Stomach smooth muscle (tissue), 2 donors: ENCODE results near the gene JDP2.

ENCODE experiments used
- H3K27ac ChIP-seq: one replicate; pipeline ENCODE4 v1.7.0; 2013; ENCODE audit warnings: mild to moderate bottlenecking, low read length, inconsistent platforms
- H3K27me3 ChIP-seq, 2 donors: one replicate each; pipeline ENCODE4 v1.7.0; 2013; ENCODE audit warnings: low read length in 2 of 2; ENCODE audit not compliant: insufficient read depth in 2 of 2, control insufficient read depth in 1 of 2
- H3K36me3 ChIP-seq, 2 donors: one replicate each; pipeline ENCODE4 v1.7.0; 2013; ENCODE audit warnings: low read length in 2 of 2; ENCODE audit not compliant: control insufficient read depth in 2 of 2, insufficient read depth in 2 of 2
- H3K4me1 ChIP-seq: one replicate; pipeline ENCODE4 v1.7.0; 2013; ENCODE audit warnings: low read length; ENCODE audit not compliant: control insufficient read depth, insufficient read depth
- H3K4me3 ChIP-seq, 2 donors: one replicate each; pipeline ENCODE4 v1.7.0; 2013; ENCODE audit warnings: low read length in 2 of 2
- H3K9ac ChIP-seq, 2 donors: one replicate each; pipeline ENCODE4 v1.7.0; 2013; ENCODE audit warnings: low read length in 2 of 2, mild to moderate bottlenecking in 1 of 2
- H3K9me3 ChIP-seq, 2 donors: one replicate each; pipeline ENCODE4 v1.7.0; 2013; ENCODE audit warnings: low read length in 2 of 2; ENCODE audit not compliant: control insufficient read depth in 2 of 2
- donor health status: healthy.
- donor health status: Pancreatic carcinoma.

Gene JDP2

GRCh38 chr14:75484711-75485429 lies 57.0 kb downstream of the JDP2 start:
- Histone ChIP-seq H3K36me3 (no peaks in the 10 kb centered on the region), H3K9me3 (no peaks in the 10 kb centered on the region), H3K4me3 (no peak overlapping the region), H3K27ac (no peak overlapping the region), H3K9ac (no peak overlapping the region), H3K27me3 (no peaks in the 10 kb centered on the region), H3K4me1 (peaks cover 6% of the 10 kb centered on the region)

GRCh38 chr14:75486318-75486717 lies 58.5 kb downstream of the JDP2 start:
- Histone ChIP-seq H3K9me3 (no peaks in the 10 kb centered on the region), H3K27me3 (no peaks in the 10 kb centered on the region), H3K36me3 (no peaks in the 10 kb centered on the region), H3K9ac (no peak overlapping the region), H3K4me3 (no peak overlapping the region), H3K27ac (no peak overlapping the region), H3K4me1 (no peaks in the 10 kb centered on the region)

GRCh38 chr14:75487155-75487671 lies 59.4 kb downstream of the JDP2 start:
- H3K9ac ChIP-seq = no peak overlapping the region
- H3K9me3 ChIP-seq = no peaks in the 10 kb centered on the region
- H3K36me3 ChIP-seq = no peaks in the 10 kb centered on the region
- H3K4me1 ChIP-seq = no peaks in the 10 kb centered on the region
- no peak overlapping the region for H3K27ac ChIP-seq
- no peak overlapping the region for H3K4me3 ChIP-seq
- H3K27me3 ChIP-seq = no peaks in the 10 kb centered on the region

- Histone ChIP-seq H3K36me3 (no peaks in the 10 kb centered on the region), H3K27ac (no peak overlapping the region), H3K4me3 (no peak overlapping the region), H3K9me3 (no peaks in the 10 kb centered on the region), H3K4me1 (no peaks in the 10 kb centered on the region), H3K27me3 (no peaks in the 10 kb centered on the region), H3K9ac (no peak overlapping the region)
These were observed 61.6 kb downstream of the JDP2 start for GRCh38 chr14:75489480-75489837.

GRCh38 chr14:75491376-75491978 lies 63.7 kb downstream of the JDP2 start:
- no peaks in the 10 kb centered on the region for H3K4me1 ChIP-seq

GRCh38 chr14:75492832-75493591 lies 65.2 kb downstream of the JDP2 start:
- H3K9me3 ChIP-seq = no peaks in the 10 kb centered on the region
- H3K4me1 ChIP-seq = no peaks in the 10 kb centered on the region
- H3K27me3 ChIP-seq = no peaks in the 10 kb centered on the region
- H3K9ac ChIP-seq = no peak overlapping the region
- no peaks in the 10 kb centered on the region for H3K36me3 ChIP-seq
- no peak overlapping the region for H3K4me3 ChIP-seq
- no peak overlapping the region for H3K27ac ChIP-seq

More at GRCh38 chr14:75491376-75491978, 63.7 kb downstream of the JDP2 start:
- no peak overlapping the region for H3K9ac ChIP-seq
- H3K36me3 ChIP-seq = no peaks in the 10 kb centered on the region
- no peak overlapping the region for H3K27ac ChIP-seq
- H3K27me3 ChIP-seq = no peaks in the 10 kb centered on the region
- no peak overlapping the region for H3K4me3 ChIP-seq
- H3K9me3 ChIP-seq = no peaks in the 10 kb centered on the region

GRCh38 chr14:75493592-75494087 lies 65.8 kb downstream of the JDP2 start:
- Histone ChIP-seq H3K9me3 (no peaks in the 10 kb centered on the region), H3K36me3 (no peaks in the 10 kb centered on the region), H3K9ac (no peak overlapping the region), H3K27ac (no peak overlapping the region), H3K4me1 (no peaks in the 10 kb centered on the region), H3K27me3 (no peaks in the 10 kb centered on the region), H3K4me3 (no peak overlapping the region)

GRCh38 chr14:75494896-75495295 lies 67.1 kb downstream of the JDP2 start:
- Histone ChIP-seq H3K27me3 (no peaks in the 10 kb centered on the region), H3K9me3 (no peaks in the 10 kb centered on the region), H3K27ac (no peak overlapping the region), H3K4me3 (no peak overlapping the region), H3K36me3 (no peaks in the 10 kb centered on the region), H3K9ac (no peak overlapping the region), H3K4me1 (no peaks in the 10 kb centered on the region)

GRCh38 chr14:75495399-75495798 lies 67.6 kb downstream of the JDP2 start:
- Histone ChIP-seq H3K27ac (no peak overlapping the region), H3K27me3 (no peaks in the 10 kb centered on the region), H3K36me3 (no peaks in the 10 kb centered on the region), H3K9me3 (no peaks in the 10 kb centered on the region), H3K4me1 (no peaks in the 10 kb centered on the region), H3K9ac (no peak overlapping the region), H3K4me3 (no peak overlapping the region)

- Histone ChIP-seq H3K4me3 (no peak overlapping the region), H3K36me3 (no peaks in the 10 kb centered on the region)
These were observed 68.1 kb downstream of the JDP2 start for GRCh38 chr14:75495882-75496281.

More at GRCh38 chr14:75495882-75496281, 68.1 kb downstream of the JDP2 start:
- Histone ChIP-seq H3K4me1 (no peaks in the 10 kb centered on the region), H3K9ac (no peak overlapping the region), H3K27ac (no peak overlapping the region), H3K27me3 (no peaks in the 10 kb centered on the region), H3K9me3 (no peaks in the 10 kb centered on the region)
